HG03460 (cell line): ENCODE measurements around the gene ZAP70.

Source experiments
- ATAC-seq: cut with Tn5 transposase; IDR thresholded peaks from one replicate; pipeline ENCODE4 v1.9.1; 2021; ENCODE audit not compliant: unreplicated experiment

Gene ZAP70

GRCh38 chr2:97747716-97748115 lies 34.3 kb downstream of the ZAP70 start:
- no peak for ATAC-seq

- ATAC-seq: no peak
Observed at GRCh38 chr2:97749581-97749980, 36.2 kb downstream of the ZAP70 start.

- no peak for ATAC-seq
Observed at GRCh38 chr2:97750017-97750416, 36.6 kb downstream of the ZAP70 start.

GRCh38 chr2:97751752-97752151 lies 38.4 kb downstream of the ZAP70 start:
- ATAC-seq: no peak

- ATAC-seq: no peak
Observed at GRCh38 chr2:97752342-97753334, 39.3 kb downstream of the ZAP70 start.

GRCh38 chr2:97754690-97755346 lies 41.4 kb downstream of the ZAP70 start:
- no peak for ATAC-seq

- no peak for ATAC-seq
Observed at GRCh38 chr2:97755491-97755890, 42.1 kb downstream of the ZAP70 start.

GRCh38 chr2:97757062-97757461 lies 43.7 kb downstream of the ZAP70 start:
- no peak for ATAC-seq

GRCh38 chr2:97758131-97758705 lies 44.8 kb downstream of the ZAP70 start:
- ATAC-seq: no peak

GRCh38 chr2:97759727-97760407 lies 46.5 kb downstream of the ZAP70 start:
- ATAC-seq: no peak

- no peak for ATAC-seq
Observed at GRCh38 chr2:97760480-97761049, 47.2 kb downstream of the ZAP70 start.

- ATAC-seq: no peak
Observed at GRCh38 chr2:97761192-97761591, 47.8 kb downstream of the ZAP70 start.

GRCh38 chr2:97763176-97763845 lies 49.9 kb downstream of the ZAP70 start:
- ATAC-seq: no peak

GRCh38 chr2:97764559-97765263 lies 51.3 kb downstream of the ZAP70 start:
- no peak for ATAC-seq

GRCh38 chr2:97765933-97766332 lies 52.6 kb downstream of the ZAP70 start:
- no peak for ATAC-seq

- no peak for ATAC-seq
Observed at GRCh38 chr2:97766567-97766966, 53.2 kb downstream of the ZAP70 start.

GRCh38 chr2:97769308-97769707 lies 55.9 kb downstream of the ZAP70 start:
- ATAC-seq: no peak

- no peak for ATAC-seq
Observed at GRCh38 chr2:97769711-97770110, 56.3 kb downstream of the ZAP70 start.

- no peak for ATAC-seq
Observed at GRCh38 chr2:97770445-97770844, 57.1 kb downstream of the ZAP70 start.

- ATAC-seq: no peak
Observed at GRCh38 chr2:97774425-97774824, 61.0 kb downstream of the ZAP70 start.
